Stimulated activated CD4-positive, alpha-beta T cell treated with anti-CD3 and anti-CD28 coated beads, TNF-alpha, amount 100 ng/mL, for 24 hours (primary cell): ENCODE data around the gene DOK6.
"Not testable (repeated sequence)": the region's sequence is repeated elsewhere in the genome, so short reads cannot be mapped to it uniquely, and the experiment has no call there.

ENCODE experiments used
- DNase-seq, 3 experiments: peaks; one replicate each; pipeline ENCODE4 v3.0.0-alpha.2; 2020; ENCODE audit warnings: low read depth in 3 of 3

Gene DOK6

GRCh38 chr18:69400253-69400975 lies at the start of gene DOK6:
Gene DOK6, plus strand, starts transcription at chr18:69400888.
- no peak for DNase-seq

GRCh38 chr18:69353023-69353422 lies 47.7 kb upstream of the DOK6 start:
- no peak for DNase-seq

GRCh38 chr18:69357590-69357989 lies 43.1 kb upstream of the DOK6 start:
- DNase-seq = no peak

- DNase-seq = no peak
Observed at GRCh38 chr18:69358212-69358895, 42.3 kb upstream of the DOK6 start.

GRCh38 chr18:69359768-69360167 lies 40.9 kb upstream of the DOK6 start:
- DNase-seq = not testable (repeated sequence)

GRCh38 chr18:69364930-69365329 lies 35.8 kb upstream of the DOK6 start:
- DNase-seq = no peak

- no peak for DNase-seq
Observed at GRCh38 chr18:69365658-69366057, 35.0 kb upstream of the DOK6 start.

- DNase-seq = no peak
Observed at GRCh38 chr18:69367104-69367503, 33.6 kb upstream of the DOK6 start.

- no peak for DNase-seq
Observed at GRCh38 chr18:69371729-69372128, 29.0 kb upstream of the DOK6 start.

- no peak for DNase-seq
Observed at GRCh38 chr18:69380324-69380723, 20.4 kb upstream of the DOK6 start.

- no peak for DNase-seq
Observed at GRCh38 chr18:69383186-69383585, 17.5 kb upstream of the DOK6 start.

GRCh38 chr18:69387186-69387585 lies 13.5 kb upstream of the DOK6 start:
- DNase-seq = no peak

GRCh38 chr18:69388222-69388621 lies 12.5 kb upstream of the DOK6 start:
- no peak for DNase-seq

GRCh38 chr18:69397096-69397495 lies 3.6 kb upstream of the DOK6 start:
- DNase-seq = no peak

- DNase-seq = no peak
Observed at GRCh38 chr18:69399253-69399652, 1.4 kb upstream of the DOK6 start.

GRCh38 chr18:69400976-69401225 lies 213 bp downstream of the DOK6 start:
- DNase-seq = no peak

- no peak for DNase-seq
Observed at GRCh38 chr18:69401226-69401971, 711 bp downstream of the DOK6 start.

GRCh38 chr18:69401972-69402532 lies 1.4 kb downstream of the DOK6 start:
- no peak for DNase-seq

- no peak for DNase-seq
Observed at GRCh38 chr18:69402533-69402989, 1.9 kb downstream of the DOK6 start.

- no peak for DNase-seq
Observed at GRCh38 chr18:69408522-69408921, 7.8 kb downstream of the DOK6 start.

- no peak for DNase-seq
Observed at GRCh38 chr18:69411199-69411598, 10.5 kb downstream of the DOK6 start.

- DNase-seq = no peak
Observed at GRCh38 chr18:69414184-69414583, 13.5 kb downstream of the DOK6 start.

- DNase-seq = no peak
Observed at GRCh38 chr18:69432847-69433246, 32.2 kb downstream of the DOK6 start.
